GM23338 (cell line): ENCODE results near the gene SUPT6H. TPM values are rescaled to one million over a fixed set of nuclear protein-coding genes. Genes with fewer than 3 reads are reported as not detected.

Experiments
- ATAC-seq: fragments of 200-7000 bp; cut with Tn5 transposase; 3 replicates; pipeline ENCODE4 v1.9.1; 2020
- DNase-seq: peaks from one replicate; pipeline ENCODE4 v3.0.0-alpha.2; 2015; ENCODE audit warnings: low spot score
- H2AFZ ChIP-seq: fragments of 200-600 bp; sonication (generic); 2 replicates; pipeline ENCODE4 v1.8.0; 2016; ENCODE audit warnings: antibody characterized with exemption, mild to moderate bottlenecking, moderate library complexity
- H3F3A ChIP-seq: fragments of 200-600 bp; sonication (generic); replicated peaks from 2 replicates; pipeline ENCODE4 v1.8.0; 2017; ENCODE audit warnings: antibody characterized with exemption, mixed run types, low read depth
- H3K27ac ChIP-seq: fragments of 200-600 bp; sonication (generic); 2 replicates; pipeline ENCODE4 v1.6.1; 2016; ENCODE audit warnings: low read depth
- H3K27me3 ChIP-seq: fragments of 200-600 bp; sonication (generic); 2 replicates; pipeline ENCODE4 v1.8.0; 2016; ENCODE audit warnings: mild to moderate bottlenecking, mixed run types, moderate library complexity; ENCODE audit not compliant: insufficient read depth
- H3K36me3 ChIP-seq: fragments of 200-600 bp; sonication (generic); 2 replicates; pipeline ENCODE4 v1.8.0; 2016; ENCODE audit warnings: mild to moderate bottlenecking; ENCODE audit not compliant: insufficient read depth
- H3K4me1 ChIP-seq: fragments of 200-600 bp; sonication (generic); 2 replicates; pipeline ENCODE4 v1.8.0; 2016; ENCODE audit warnings: mild to moderate bottlenecking, moderate library complexity; ENCODE audit not compliant: insufficient read depth
- H3K4me2 ChIP-seq: fragments of 200-600 bp; sonication (generic); 2 replicates; pipeline ENCODE4 v1.7.1; 2017; ENCODE audit warnings: mixed run types
- H3K4me3 ChIP-seq: fragments of 200-600 bp; sonication (generic); 2 replicates; pipeline ENCODE4 v1.6.1; 2016; ENCODE audit warnings: mixed run types
- H3K79me2 ChIP-seq: fragments of 200-600 bp; sonication (generic); replicated peaks from 2 replicates; pipeline ENCODE4 v1.8.0; 2017; ENCODE audit warnings: mild to moderate bottlenecking; ENCODE audit not compliant: insufficient read depth
- H3K9me2 ChIP-seq: fragments of 200-600 bp; sonication (generic); 2 replicates; pipeline ENCODE4 v1.8.0; 2017; ENCODE audit not compliant: insufficient read depth
- H4K20me1 ChIP-seq: fragments of 200-600 bp; sonication (generic); replicated peaks from 2 replicates; pipeline ENCODE4 v1.8.0; 2017; ENCODE audit warnings: mild to moderate bottlenecking; ENCODE audit not compliant: insufficient read depth
- H3K27ac Mint-ChIP-seq: 2 replicates; pipeline ENCODE4 v1.8.0; 2020; ENCODE audit warnings: inconsistent platforms, mild to moderate bottlenecking, moderate library complexity, mixed read lengths
- H3K27me3 Mint-ChIP-seq: 3 replicates; pipeline ENCODE4 v1.8.0; 2022; ENCODE audit warnings: low read depth, mild to moderate bottlenecking, moderate library complexity, mixed read lengths, inconsistent platforms; ENCODE audit not compliant: insufficient read depth, poor library complexity
- H3K36me3 Mint-ChIP-seq: 3 replicates; pipeline ENCODE4 v1.8.0; 2021; ENCODE audit warnings: low read depth, mild to moderate bottlenecking, inconsistent platforms, moderate library complexity, mixed read lengths
- H3K4me1 Mint-ChIP-seq: 3 replicates; pipeline ENCODE4 v1.8.0; 2020; ENCODE audit warnings: mild to moderate bottlenecking, inconsistent platforms, mixed read lengths
- H3K4me3 Mint-ChIP-seq: 3 replicates; pipeline ENCODE4 v1.8.0; 2021; ENCODE audit warnings: moderate library complexity, mild to moderate bottlenecking, inconsistent platforms, mixed read lengths
- H3K9me3 Mint-ChIP-seq: 3 replicates; pipeline ENCODE4 v1.8.0; 2020; ENCODE audit warnings: moderate library complexity, mild to moderate bottlenecking, inconsistent platforms, mixed read lengths
- CREB1 ChIP-seq: fragments of 250-450 bp; sonication (Bioruptor Pico); IDR thresholded peaks from 2 replicates; pipeline ENCODE4 v1.5.0; 2020; ENCODE audit warnings: low read depth, mild to moderate bottlenecking, moderate library complexity
- EZH2 ChIP-seq: fragments of 200-600 bp; sonication (generic); IDR thresholded peaks from one replicate; pipeline ENCODE4 v1.8.0; 2017; ENCODE audit warnings: antibody characterized with exemption, mild to moderate bottlenecking, low read depth; ENCODE audit not compliant: unreplicated experiment
- EZH2phosphoT487 ChIP-seq: fragments of 200-600 bp; sonication (generic); IDR thresholded peaks from one replicate; pipeline ENCODE4 v1.8.1; 2018; ENCODE audit warnings: antibody characterized with exemption; ENCODE audit not compliant: unreplicated experiment
- JUNB ChIP-seq: IDR thresholded peaks from one replicate; pipeline ENCODE4 v1.6.1; 2016; ENCODE audit warnings: antibody characterized with exemption; ENCODE audit not compliant: unreplicated experiment
- NANOG ChIP-seq: IDR thresholded peaks from 2 replicates; pipeline ENCODE4 v1.6.1; 2016; ENCODE audit warnings: antibody characterized with exemption, borderline replicate concordance
- POLR2AphosphoS5 ChIP-seq: IDR thresholded peaks from 2 replicates; pipeline ENCODE4 v1.6.1; 2016; ENCODE audit warnings: antibody characterized with exemption, low read depth
- STAT1 ChIP-seq: IDR thresholded peaks from one replicate; pipeline ENCODE4 v1.6.1; 2016; ENCODE audit warnings: antibody characterized with exemption; ENCODE audit not compliant: unreplicated experiment
- ZNF114 ChIP-seq: fragments of 250-450 bp; sonication (Bioruptor Pico); IDR thresholded peaks from 2 replicates; pipeline ENCODE4 v1.5.0; 2020; ENCODE audit warnings: mild to moderate bottlenecking, moderate library complexity
- ZNF331 ChIP-seq: fragments of 250-450 bp; sonication (Bioruptor Pico); IDR thresholded peaks from 2 replicates; pipeline ENCODE4 v1.5.0; 2020; ENCODE audit warnings: low read depth, mild to moderate bottlenecking, moderate library complexity
- polyA plus RNA-seq: library from polyadenylated mRNA; unstranded; fragments of >200 nt; fragmentation: Nextera tagmentation; extraction: Ambion mirVana; gene quantifications from 2 replicates; pipeline ENCODE4 v1.2.1, GENCODE V29; 2016
- total RNA-seq: library from RNA; depleted of rRNA; stranded (reverse); fragments of >200 nt; shearing (Covaris generic); gene quantifications from 2 replicates; pipeline ENCODE4 v1.2.3, GENCODE V29; 2014
- TF ChIP-seq, protein P1 (sequence below): IDR thresholded peaks from one replicate; pipeline ENCODE4 v1.6.1; 2018; ENCODE audit warnings: antibody characterized with exemption; ENCODE audit not compliant: unreplicated experiment
- TF ChIP-seq, protein P2 (sequence below): fragments of 250-450 bp; sonication (Bioruptor Pico); IDR thresholded peaks from 2 replicates; pipeline ENCODE4 v1.5.0; 2020; ENCODE audit warnings: mild to moderate bottlenecking, moderate library complexity
- TF ChIP-seq, protein P3 (sequence below): IDR thresholded peaks from 2 replicates; pipeline ENCODE4 v1.6.1; 2016; ENCODE audit warnings: antibody characterized with exemption
- TF ChIP-seq, protein P4 (sequence below), 2 experiments: fragments of 200-600 bp in 1 of 2; sonication (generic) in 1 of 2; conservative IDR thresholded peaks; 2 replicates each; pipeline versions ENCODE4 v1.5.1 to v1.6.1; 2016 to 2017; ENCODE audit warnings: antibody characterized with exemption in 2 of 2, low read depth in 2 of 2, mild to moderate bottlenecking in 2 of 2, moderate library complexity in 1 of 2

SUPT6H gene
- total and polyA plus RNA-seq, 2 experiments from 2014 or later, result 17.8 to 70.7 TPM

DNA sequence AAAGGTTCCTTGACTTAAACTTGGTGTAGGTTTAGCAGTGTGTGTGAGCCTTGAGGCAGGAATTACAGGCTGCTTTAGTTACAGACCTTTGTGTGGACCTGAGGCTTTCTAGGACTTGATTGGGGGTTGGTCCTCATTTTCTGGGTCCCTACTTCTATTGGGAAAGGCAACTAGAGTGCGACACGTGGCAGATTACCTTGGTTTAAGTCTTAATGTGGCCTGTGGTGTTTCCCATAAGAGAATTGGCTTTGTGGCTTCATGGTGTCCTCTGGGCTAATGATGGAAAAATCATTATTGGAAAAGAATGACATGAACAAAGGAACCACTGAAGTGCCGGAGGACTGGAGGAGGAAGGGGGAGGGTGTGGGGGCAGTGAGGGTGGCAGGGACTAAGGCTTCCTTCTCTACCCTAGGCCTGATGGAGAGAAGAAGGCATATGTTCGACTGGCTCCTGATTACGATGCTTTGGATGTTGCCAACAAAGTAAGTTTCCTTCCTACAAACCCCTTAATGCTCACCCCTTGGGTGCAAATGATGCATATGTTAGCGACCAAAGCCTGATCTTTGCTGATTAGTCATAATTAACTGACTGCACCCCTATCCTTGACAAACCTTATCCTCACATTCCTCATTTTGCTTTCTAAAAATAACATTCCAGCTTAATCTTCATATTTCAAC is 61.3 kb downstream of the SUPT6H start:
- peak overlapping the region; percentile 95 for H3K27ac ChIP-seq
- no peaks in the 10 kb centered on the region for H3K9me2 ChIP-seq
- H3K9me3 Mint-ChIP-seq, result peaks cover 7% of the 10 kb centered on the region
- ATAC-seq (no peak), DNase-seq (no peak)
- no peaks in the 10 kb centered on the region for H3K27me3 ChIP-seq
- H3F3A ChIP-seq, result peaks cover 63% of the 10 kb centered on the region
- H3K4me1 Mint-ChIP-seq, result peaks cover 50% of the 10 kb centered on the region
- peaks cover 39% of the 10 kb centered on the region for H3K4me1 ChIP-seq
- peaks cover 46% of the 10 kb centered on the region for H3K27me3 Mint-ChIP-seq
- peak overlapping the region; percentile 89 for H3K4me3 Mint-ChIP-seq
- TF ChIP-seq CREB1 (CRISPR knock-in tag), result no peak
- TF ChIP-seq, protein P1, sequence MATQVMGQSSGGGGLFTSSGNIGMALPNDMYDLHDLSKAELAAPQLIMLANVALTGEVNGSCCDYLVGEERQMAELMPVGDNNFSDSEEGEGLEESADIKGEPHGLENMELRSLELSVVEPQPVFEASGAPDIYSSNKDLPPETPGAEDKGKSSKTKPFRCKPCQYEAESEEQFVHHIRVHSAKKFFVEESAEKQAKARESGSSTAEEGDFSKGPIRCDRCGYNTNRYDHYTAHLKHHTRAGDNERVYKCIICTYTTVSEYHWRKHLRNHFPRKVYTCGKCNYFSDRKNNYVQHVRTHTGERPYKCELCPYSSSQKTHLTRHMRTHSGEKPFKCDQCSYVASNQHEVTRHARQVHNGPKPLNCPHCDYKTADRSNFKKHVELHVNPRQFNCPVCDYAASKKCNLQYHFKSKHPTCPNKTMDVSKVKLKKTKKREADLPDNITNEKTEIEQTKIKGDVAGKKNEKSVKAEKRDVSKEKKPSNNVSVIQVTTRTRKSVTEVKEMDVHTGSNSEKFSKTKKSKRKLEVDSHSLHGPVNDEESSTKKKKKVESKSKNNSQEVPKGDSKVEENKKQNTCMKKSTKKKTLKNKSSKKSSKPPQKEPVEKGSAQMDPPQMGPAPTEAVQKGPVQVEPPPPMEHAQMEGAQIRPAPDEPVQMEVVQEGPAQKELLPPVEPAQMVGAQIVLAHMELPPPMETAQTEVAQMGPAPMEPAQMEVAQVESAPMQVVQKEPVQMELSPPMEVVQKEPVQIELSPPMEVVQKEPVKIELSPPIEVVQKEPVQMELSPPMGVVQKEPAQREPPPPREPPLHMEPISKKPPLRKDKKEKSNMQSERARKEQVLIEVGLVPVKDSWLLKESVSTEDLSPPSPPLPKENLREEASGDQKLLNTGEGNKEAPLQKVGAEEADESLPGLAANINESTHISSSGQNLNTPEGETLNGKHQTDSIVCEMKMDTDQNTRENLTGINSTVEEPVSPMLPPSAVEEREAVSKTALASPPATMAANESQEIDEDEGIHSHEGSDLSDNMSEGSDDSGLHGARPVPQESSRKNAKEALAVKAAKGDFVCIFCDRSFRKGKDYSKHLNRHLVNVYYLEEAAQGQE, result no peak
- TF ChIP-seq EZH2, result no peak
- no peak for TF ChIP-seq ZNF331 (CRISPR knock-in tag)
- TF ChIP-seq STAT1, result no peak
- no peak for TF ChIP-seq JUNB
- no peak for TF ChIP-seq ZNF114 (CRISPR knock-in tag)
- no peak for TF ChIP-seq EZH2phosphoT487
- TF ChIP-seq, protein P2, sequence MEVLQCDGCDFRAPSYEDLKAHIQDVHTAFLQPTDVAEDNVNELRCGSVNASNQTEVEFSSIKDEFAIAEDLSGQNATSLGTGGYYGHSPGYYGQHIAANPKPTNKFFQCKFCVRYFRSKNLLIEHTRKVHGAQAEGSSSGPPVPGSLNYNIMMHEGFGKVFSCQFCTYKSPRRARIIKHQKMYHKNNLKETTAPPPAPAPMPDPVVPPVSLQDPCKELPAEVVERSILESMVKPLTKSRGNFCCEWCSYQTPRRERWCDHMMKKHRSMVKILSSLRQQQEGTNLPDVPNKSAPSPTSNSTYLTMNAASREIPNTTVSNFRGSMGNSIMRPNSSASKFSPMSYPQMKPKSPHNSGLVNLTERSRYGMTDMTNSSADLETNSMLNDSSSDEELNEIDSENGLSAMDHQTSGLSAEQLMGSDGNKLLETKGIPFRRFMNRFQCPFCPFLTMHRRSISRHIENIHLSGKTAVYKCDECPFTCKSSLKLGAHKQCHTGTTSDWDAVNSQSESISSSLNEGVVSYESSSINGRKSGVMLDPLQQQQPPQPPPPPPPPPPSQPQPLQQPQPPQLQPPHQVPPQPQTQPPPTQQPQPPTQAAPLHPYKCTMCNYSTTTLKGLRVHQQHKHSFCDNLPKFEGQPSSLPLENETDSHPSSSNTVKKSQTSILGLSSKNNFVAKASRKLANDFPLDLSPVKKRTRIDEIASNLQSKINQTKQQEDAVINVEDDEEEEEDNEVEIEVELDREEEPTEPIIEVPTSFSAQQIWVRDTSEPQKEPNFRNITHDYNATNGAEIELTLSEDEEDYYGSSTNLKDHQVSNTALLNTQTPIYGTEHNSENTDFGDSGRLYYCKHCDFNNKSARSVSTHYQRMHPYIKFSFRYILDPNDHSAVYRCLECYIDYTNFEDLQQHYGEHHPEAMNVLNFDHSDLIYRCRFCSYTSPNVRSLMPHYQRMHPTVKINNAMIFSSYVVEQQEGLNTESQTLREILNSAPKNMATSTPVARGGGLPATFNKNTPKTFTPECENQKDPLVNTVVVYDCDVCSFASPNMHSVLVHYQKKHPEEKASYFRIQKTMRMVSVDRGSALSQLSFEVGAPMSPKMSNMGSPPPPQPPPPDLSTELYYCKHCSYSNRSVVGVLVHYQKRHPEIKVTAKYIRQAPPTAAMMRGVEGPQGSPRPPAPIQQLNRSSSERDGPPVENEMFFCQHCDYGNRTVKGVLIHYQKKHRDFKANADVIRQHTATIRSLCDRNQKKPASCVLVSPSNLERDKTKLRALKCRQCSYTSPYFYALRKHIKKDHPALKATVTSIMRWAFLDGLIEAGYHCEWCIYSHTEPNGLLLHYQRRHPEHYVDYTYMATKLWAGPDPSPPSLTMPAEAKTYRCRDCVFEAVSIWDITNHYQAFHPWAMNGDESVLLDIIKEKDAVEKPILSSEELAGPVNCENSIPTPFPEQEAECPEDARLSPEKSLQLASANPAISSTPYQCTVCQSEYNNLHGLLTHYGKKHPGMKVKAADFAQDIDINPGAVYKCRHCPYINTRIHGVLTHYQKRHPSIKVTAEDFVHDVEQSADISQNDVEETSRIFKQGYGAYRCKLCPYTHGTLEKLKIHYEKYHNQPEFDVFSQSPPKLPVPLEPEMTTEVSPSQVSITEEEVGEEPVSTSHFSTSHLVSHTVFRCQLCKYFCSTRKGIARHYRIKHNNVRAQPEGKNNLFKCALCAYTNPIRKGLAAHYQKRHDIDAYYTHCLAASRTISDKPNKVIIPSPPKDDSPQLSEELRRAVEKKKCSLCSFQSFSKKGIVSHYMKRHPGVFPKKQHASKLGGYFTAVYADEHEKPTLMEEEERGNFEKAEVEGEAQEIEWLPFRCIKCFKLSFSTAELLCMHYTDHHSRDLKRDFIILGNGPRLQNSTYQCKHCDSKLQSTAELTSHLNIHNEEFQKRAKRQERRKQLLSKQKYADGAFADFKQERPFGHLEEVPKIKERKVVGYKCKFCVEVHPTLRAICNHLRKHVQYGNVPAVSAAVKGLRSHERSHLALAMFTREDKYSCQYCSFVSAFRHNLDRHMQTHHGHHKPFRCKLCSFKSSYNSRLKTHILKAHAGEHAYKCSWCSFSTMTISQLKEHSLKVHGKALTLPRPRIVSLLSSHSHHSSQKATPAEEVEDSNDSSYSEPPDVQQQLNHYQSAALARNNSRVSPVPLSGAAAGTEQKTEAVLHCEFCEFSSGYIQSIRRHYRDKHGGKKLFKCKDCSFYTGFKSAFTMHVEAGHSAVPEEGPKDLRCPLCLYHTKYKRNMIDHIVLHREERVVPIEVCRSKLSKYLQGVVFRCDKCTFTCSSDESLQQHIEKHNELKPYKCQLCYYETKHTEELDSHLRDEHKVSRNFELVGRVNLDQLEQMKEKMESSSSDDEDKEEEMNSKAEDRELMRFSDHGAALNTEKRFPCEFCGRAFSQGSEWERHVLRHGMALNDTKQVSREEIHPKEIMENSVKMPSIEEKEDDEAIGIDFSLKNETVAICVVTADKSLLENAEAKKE (CRISPR knock-in tag), result no peak
- no peak for TF ChIP-seq POLR2AphosphoS5
- TF ChIP-seq, protein P3, sequence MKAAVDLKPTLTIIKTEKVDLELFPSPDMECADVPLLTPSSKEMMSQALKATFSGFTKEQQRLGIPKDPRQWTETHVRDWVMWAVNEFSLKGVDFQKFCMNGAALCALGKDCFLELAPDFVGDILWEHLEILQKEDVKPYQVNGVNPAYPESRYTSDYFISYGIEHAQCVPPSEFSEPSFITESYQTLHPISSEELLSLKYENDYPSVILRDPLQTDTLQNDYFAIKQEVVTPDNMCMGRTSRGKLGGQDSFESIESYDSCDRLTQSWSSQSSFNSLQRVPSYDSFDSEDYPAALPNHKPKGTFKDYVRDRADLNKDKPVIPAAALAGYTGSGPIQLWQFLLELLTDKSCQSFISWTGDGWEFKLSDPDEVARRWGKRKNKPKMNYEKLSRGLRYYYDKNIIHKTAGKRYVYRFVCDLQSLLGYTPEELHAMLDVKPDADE, result no peak
- no peak for TF ChIP-seq NANOG
- TF ChIP-seq, protein P4, sequence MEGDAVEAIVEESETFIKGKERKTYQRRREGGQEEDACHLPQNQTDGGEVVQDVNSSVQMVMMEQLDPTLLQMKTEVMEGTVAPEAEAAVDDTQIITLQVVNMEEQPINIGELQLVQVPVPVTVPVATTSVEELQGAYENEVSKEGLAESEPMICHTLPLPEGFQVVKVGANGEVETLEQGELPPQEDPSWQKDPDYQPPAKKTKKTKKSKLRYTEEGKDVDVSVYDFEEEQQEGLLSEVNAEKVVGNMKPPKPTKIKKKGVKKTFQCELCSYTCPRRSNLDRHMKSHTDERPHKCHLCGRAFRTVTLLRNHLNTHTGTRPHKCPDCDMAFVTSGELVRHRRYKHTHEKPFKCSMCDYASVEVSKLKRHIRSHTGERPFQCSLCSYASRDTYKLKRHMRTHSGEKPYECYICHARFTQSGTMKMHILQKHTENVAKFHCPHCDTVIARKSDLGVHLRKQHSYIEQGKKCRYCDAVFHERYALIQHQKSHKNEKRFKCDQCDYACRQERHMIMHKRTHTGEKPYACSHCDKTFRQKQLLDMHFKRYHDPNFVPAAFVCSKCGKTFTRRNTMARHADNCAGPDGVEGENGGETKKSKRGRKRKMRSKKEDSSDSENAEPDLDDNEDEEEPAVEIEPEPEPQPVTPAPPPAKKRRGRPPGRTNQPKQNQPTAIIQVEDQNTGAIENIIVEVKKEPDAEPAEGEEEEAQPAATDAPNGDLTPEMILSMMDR (conservative IDR thresholded peaks at IDR 0.05; ENCODE audit: low read depth in 2 of 2), result no peak
- H2AFZ ChIP-seq, result no peak overlapping the region
- peaks cover 35% of the 10 kb centered on the region for H3K79me2 ChIP-seq
- H3K36me3 Mint-ChIP-seq, result peaks cover 58% of the 10 kb centered on the region
- H3K27ac Mint-ChIP-seq, result peak overlapping the region; percentile 57; the same call in 1 of the 2 replicates
- H3K4me3 ChIP-seq, result peak overlapping the region; percentile 98
- peak overlapping the region; percentile 98 for H3K4me2 ChIP-seq
- H4K20me1 ChIP-seq, result peaks cover 33% of the 10 kb centered on the region
- peaks cover 39% of the 10 kb centered on the region for H3K36me3 ChIP-seq
